Smooth muscle cell (in vitro differentiated cells): Measurements from ENCODE around the gene LUZP4. TPM values are rescaled to one million over a fixed set of nuclear protein-coding genes. Genes with fewer than 3 reads are reported as not detected.

ENCODE experiments used
- DNase-seq: peaks from one replicate; lab custom pipeline; 2025; ENCODE audit not compliant: unreplicated experiment; lab: John Stamatoyannopoulos, UW
- H2AFZ ChIP-seq: fragments of 200-600 bp; sonication (generic); 2 replicates; pipeline ENCODE4 v1.6.0; 2016; ENCODE audit warnings: antibody characterized with exemption, low read depth, mild to moderate bottlenecking
- H3F3A ChIP-seq: fragments of 200-600 bp; sonication (generic); 2 replicates; pipeline ENCODE4 v1.6.0; 2017; ENCODE audit warnings: antibody characterized with exemption, low read depth
- H3K27ac ChIP-seq: fragments of 200-600 bp; sonication (generic); 2 replicates; pipeline ENCODE4 v1.5.1; 2016; ENCODE audit warnings: low read depth, mild to moderate bottlenecking
- H3K27me3 ChIP-seq: fragments of 200-600 bp; sonication (generic); 2 replicates; pipeline ENCODE4 v1.6.1; 2016; ENCODE audit warnings: low read depth, mild to moderate bottlenecking
- H3K36me3 ChIP-seq: fragments of 200-600 bp; sonication (generic); 2 replicates; pipeline ENCODE4 v1.5.1; 2016; ENCODE audit warnings: low read depth
- H3K4me1 ChIP-seq: fragments of 200-600 bp; sonication (generic); 2 replicates; pipeline ENCODE4 v1.5.1; 2016; ENCODE audit warnings: low read depth
- H3K4me2 ChIP-seq: fragments of 200-600 bp; sonication (generic); 2 replicates; pipeline ENCODE4 v1.6.0; 2016; ENCODE audit warnings: mild to moderate bottlenecking
- H3K4me3 ChIP-seq: fragments of 200-600 bp; sonication (generic); 2 replicates; pipeline ENCODE4 v1.5.1; 2016; ENCODE audit warnings: mild to moderate bottlenecking
- H3K79me2 ChIP-seq: fragments of 200-600 bp; sonication (generic); 2 replicates; pipeline ENCODE4 v1.6.0; 2016; ENCODE audit warnings: low read depth, mild to moderate bottlenecking
- H3K9ac ChIP-seq: fragments of 200-600 bp; sonication (generic); 2 replicates; pipeline ENCODE4 v1.6.0; 2016; ENCODE audit warnings: low read depth
- H3K9me3 ChIP-seq: fragments of 200-600 bp; sonication (generic); replicated peaks from 2 replicates; pipeline ENCODE4 v1.5.1; 2016; ENCODE audit warnings: low read depth
- H4K20me1 ChIP-seq: fragments of 200-600 bp; sonication (generic); 2 replicates; pipeline ENCODE4 v1.6.0; 2016; ENCODE audit warnings: low read depth
- CTCF ChIP-seq: fragments of 200-600 bp; sonication (generic); IDR thresholded peaks from 2 replicates; pipeline ENCODE4 v1.5.1; 2017; ENCODE audit warnings: borderline replicate concordance, mild to moderate bottlenecking, antibody characterized with exemption; ENCODE audit not compliant: insufficient read depth, poor library complexity, severe bottlenecking
- WGBS: methylation state at CpG from one replicate; pipeline ENCODE4 v1.1.7; 2016; ENCODE audit warnings: low lambda C conversion rate; 5-methylcytosine and 5-hydroxymethylcytosine counted together
- polyA plus RNA-seq: library from polyadenylated mRNA; unstranded; fragments of >200 nt; fragmentation: Nextera tagmentation; extraction: Ambion mirVana; gene quantifications from 2 replicates; pipeline ENCODE4 v1.2.1, GENCODE V29; 2016
- total RNA-seq: library from RNA; depleted of rRNA; stranded (reverse); fragments of >200 nt; gene quantifications from 2 replicates; pipeline ENCODE4 v1.2.3, GENCODE V29; 2014

LUZP4 gene
- total and polyA plus RNA-seq, 2 experiments from 2014 or later: not detected

GRCh38 chrX:115264009-115264408 lies 25.5 kb upstream of the LUZP4 start:
- Histone ChIP-seq H3K9me3 (no peaks in the 10 kb centered on the region), H4K20me1 (no peaks in the 10 kb centered on the region), H3K79me2 (no peaks in the 10 kb centered on the region), H2AFZ (no peak overlapping the region), H3K4me2 (no peak overlapping the region), H3K9ac (no peak overlapping the region), H3K36me3 (no peaks in the 10 kb centered on the region), H3K4me3 (no peak overlapping the region), H3K4me1 (peaks cover 7% of the 10 kb centered on the region), H3K27ac (no peak overlapping the region), H3F3A (peaks cover 4% of the 10 kb centered on the region), H3K27me3 (no peaks in the 10 kb centered on the region)
- TF ChIP-seq CTCF: no peak
- no peak for DNase-seq
- WGBS: 65% methylated on average over 2 of the region's 2 CpGs

GRCh38 chrX:115266300-115266699 lies 23.2 kb upstream of the LUZP4 start:
- Histone ChIP-seq H2AFZ (no peak overlapping the region), H3K4me2 (peak overlapping the region; percentile 52), H3K27ac (peak overlapping the region; percentile 63), H3K9ac (peak overlapping the region; percentile 12), H3K27me3 (no peaks in the 10 kb centered on the region), H3K36me3 (no peaks in the 10 kb centered on the region), H3K4me3 (peak overlapping the region; percentile 9), H3K4me1 (no peaks in the 10 kb centered on the region), H3K79me2 (no peaks in the 10 kb centered on the region), H3F3A (no peaks in the 10 kb centered on the region), H4K20me1 (no peaks in the 10 kb centered on the region), H3K9me3 (no peaks in the 10 kb centered on the region)
- TF ChIP-seq CTCF: no peak
- no peak for DNase-seq
- 53% methylated on average over 2 of the region's 2 CpGs for WGBS

- Histone ChIP-seq H3F3A (no peaks in the 10 kb centered on the region), H3K9ac (no peak overlapping the region), H3K27ac (no peak overlapping the region), H3K4me1 (no peaks in the 10 kb centered on the region), H2AFZ (no peak overlapping the region), H3K36me3 (no peaks in the 10 kb centered on the region), H3K4me2 (no peak overlapping the region), H3K4me3 (no peak overlapping the region), H3K27me3 (no peaks in the 10 kb centered on the region), H3K9me3 (no peaks in the 10 kb centered on the region), H4K20me1 (no peaks in the 10 kb centered on the region), H3K79me2 (no peaks in the 10 kb centered on the region)
- 64% methylated on average over 3 of the region's 3 CpGs for WGBS
- DNase-seq: no peak
- TF ChIP-seq CTCF: peak; percentile 40
Measured at GRCh38 chrX:115268421-115268820, 21.1 kb upstream of the LUZP4 start.

GRCh38 chrX:115269051-115269683 lies 20.3 kb upstream of the LUZP4 start:
- 93% methylated on average over 1 of the region's 1 CpG for WGBS
- no peak overlapping the region for H2AFZ ChIP-seq
- H3K4me3 ChIP-seq: no peak overlapping the region
- no peak for TF ChIP-seq CTCF
- H3K9me3 ChIP-seq: no peaks in the 10 kb centered on the region
- H4K20me1 ChIP-seq: no peaks in the 10 kb centered on the region
- H3K27me3 ChIP-seq: no peaks in the 10 kb centered on the region
- H3K4me2 ChIP-seq: no peak overlapping the region
- no peaks in the 10 kb centered on the region for H3K36me3 ChIP-seq
- no peaks in the 10 kb centered on the region for H3F3A ChIP-seq
- no peaks in the 10 kb centered on the region for H3K79me2 ChIP-seq
- H3K9ac ChIP-seq: no peak overlapping the region
- no peak overlapping the region for H3K27ac ChIP-seq
- no peak for DNase-seq
- H3K4me1 ChIP-seq: no peaks in the 10 kb centered on the region
